Suprapubic skin (tissue), 4 donors: Measurements from ENCODE around the gene EEFSEC. TPM values are rescaled to one million over a fixed set of nuclear protein-coding genes. Genes with fewer than 3 reads are reported as not detected.

ENCODE experiments used
- DNase-seq, 2 donors: peaks; one replicate each; pipeline ENCODE4 v3.0.0-alpha.2; 2019; ENCODE audit warnings: low spot score in 2 of 2
- H3K27ac ChIP-seq: fragments of 200-600 bp; sonication (generic); one replicate; pipeline ENCODE4 v1.5.1; 2019
- H3K27me3 ChIP-seq: fragments of 200-600 bp; sonication (generic); one replicate; pipeline ENCODE4 v1.5.1; 2019
- H3K36me3 ChIP-seq: fragments of 200-600 bp; sonication (generic); one replicate; pipeline ENCODE4 v1.5.1; 2019
- H3K4me1 ChIP-seq: fragments of 200-600 bp; sonication (generic); one replicate; pipeline ENCODE4 v1.5.1; 2019
- H3K4me3 ChIP-seq: fragments of 200-600 bp; sonication (generic); one replicate; pipeline ENCODE4 v1.5.1; 2019; ENCODE audit warnings: mild to moderate bottlenecking
- H3K9me3 ChIP-seq: fragments of 200-600 bp; sonication (generic); one replicate; pipeline ENCODE4 v1.5.1; 2019
- CTCF ChIP-seq, 2 donors: fragments of 200-600 bp in 1 of 2; fragments of 450-650 bp in 1 of 2; sonication (generic) in 1 of 2; IDR thresholded peaks; one replicate each; pipeline ENCODE4 v1.5.1; 2016 to 2019; ENCODE audit warnings: antibody characterized with exemption in 2 of 2, mild to moderate bottlenecking in 1 of 2, moderate library complexity in 1 of 2
- EP300 ChIP-seq: sonication (generic); formaldehyde crosslinking; IDR thresholded peaks from one replicate; pipeline ENCODE4 v1.6.1; 2017; ENCODE audit warnings: antibody characterized with exemption
- POLR2A ChIP-seq, 2 donors: fragments of 450-650 bp; IDR thresholded peaks; one replicate each; pipeline ENCODE4 v1.6.1; 2017; ENCODE audit warnings: antibody characterized with exemption in 2 of 2, mild to moderate bottlenecking in 2 of 2, moderate library complexity in 2 of 2
- POLR2AphosphoS5 ChIP-seq, 3 donors: sonication (generic); formaldehyde crosslinking; IDR thresholded peaks; one replicate each; pipeline ENCODE4 v1.6.1; 2017; ENCODE audit warnings: antibody characterized with exemption in 3 of 3
- WGBS: methylation state at CpG from one replicate; pipeline ENCODE4 v1.1.5; 2018; 5-methylcytosine and 5-hydroxymethylcytosine counted together
- total RNA-seq, 4 donors: library from RNA; depleted of rRNA; stranded (reverse); fragments of >200 nt; gene quantifications; one replicate each; pipeline ENCODE4 v1.1.0, GENCODE V29; 2016

Gene EEFSEC
- total RNA-seq, 4 donors from 2014 or later, result 14.3 to 19.4 (median 16.7) TPM

GRCh38 chr3:128306481-128306880, 153.2 kb downstream of the EEFSEC start:
- no peaks in the 10 kb centered on the region for H3K4me1 ChIP-seq
- WGBS, result 98% methylated on average over 2 of the region's 2 CpGs
- no peaks in the 10 kb centered on the region for H3K27me3 ChIP-seq
- no peak overlapping the region for H3K27ac ChIP-seq
- no peaks in the 10 kb centered on the region for H3K36me3 ChIP-seq
- no peak overlapping the region for H3K4me3 ChIP-seq
- TF ChIP-seq CTCF (IDR thresholded peaks at IDR 0.05), result no peak
- TF ChIP-seq POLR2AphosphoS5 (IDR thresholded peaks at IDR 0.05), result no peak
- no peak for TF ChIP-seq EP300
- no peak for TF ChIP-seq POLR2A (IDR thresholded peaks at IDR 0.05)
- DNase-seq, result no peak
- no peaks in the 10 kb centered on the region for H3K9me3 ChIP-seq

GRCh38 chr3:128307029-128307633, 153.8 kb downstream of the EEFSEC start:
- H3K4me3 ChIP-seq, result no peak overlapping the region
- no peaks in the 10 kb centered on the region for H3K36me3 ChIP-seq
- H3K27me3 ChIP-seq, result no peaks in the 10 kb centered on the region
- no peaks in the 10 kb centered on the region for H3K4me1 ChIP-seq
- no peak for TF ChIP-seq EP300
- TF ChIP-seq CTCF (IDR thresholded peaks at IDR 0.05), result no peak
- no peak for TF ChIP-seq POLR2AphosphoS5 (IDR thresholded peaks at IDR 0.05)
- no peak for TF ChIP-seq POLR2A (IDR thresholded peaks at IDR 0.05)
- no peak for DNase-seq
- WGBS, result 100% methylated on average over 2 of the region's 3 CpGs
- H3K27ac ChIP-seq, result no peak overlapping the region
- no peaks in the 10 kb centered on the region for H3K9me3 ChIP-seq

- H3K27ac ChIP-seq, result no peak overlapping the region
- DNase-seq, result no peak
- no peaks in the 10 kb centered on the region for H3K4me1 ChIP-seq
- no peaks in the 10 kb centered on the region for H3K27me3 ChIP-seq
- 94% methylated on average over 6 of the region's 6 CpGs for WGBS
- H3K36me3 ChIP-seq, result no peaks in the 10 kb centered on the region
- no peak for TF ChIP-seq EP300
- no peak for TF ChIP-seq POLR2AphosphoS5 (IDR thresholded peaks at IDR 0.05)
- no peak for TF ChIP-seq POLR2A (IDR thresholded peaks at IDR 0.05)
- TF ChIP-seq CTCF (IDR thresholded peaks at IDR 0.05), result no peak
- H3K4me3 ChIP-seq, result no peak overlapping the region
- no peaks in the 10 kb centered on the region for H3K9me3 ChIP-seq
Observed at GRCh38 chr3:128307781-128308469, 154.6 kb downstream of the EEFSEC start.

- no peaks in the 10 kb centered on the region for H3K4me1 ChIP-seq
- H3K4me3 ChIP-seq, result no peak overlapping the region
- 95% methylated on average over 8 of the region's 8 CpGs for WGBS
- no peaks in the 10 kb centered on the region for H3K9me3 ChIP-seq
- TF ChIP-seq POLR2AphosphoS5 (IDR thresholded peaks at IDR 0.05), result no peak
- TF ChIP-seq POLR2A (IDR thresholded peaks at IDR 0.05), result no peak
- TF ChIP-seq EP300, result no peak
- no peak for TF ChIP-seq CTCF (IDR thresholded peaks at IDR 0.05)
- no peaks in the 10 kb centered on the region for H3K36me3 ChIP-seq
- H3K27me3 ChIP-seq, result no peaks in the 10 kb centered on the region
- H3K27ac ChIP-seq, result no peak overlapping the region
- DNase-seq, result no peak
Observed at GRCh38 chr3:128309026-128309425, 155.7 kb downstream of the EEFSEC start.

- Histone ChIP-seq H3K27ac (no peak overlapping the region), H3K36me3 (no peaks in the 10 kb centered on the region), H3K27me3 (no peaks in the 10 kb centered on the region), H3K4me1 (no peaks in the 10 kb centered on the region), H3K4me3 (no peak overlapping the region), H3K9me3 (no peaks in the 10 kb centered on the region)
- TF ChIP-seq POLR2A (IDR thresholded peaks at IDR 0.05) (no peak), POLR2AphosphoS5 (IDR thresholded peaks at IDR 0.05) (no peak), EP300 (no peak), CTCF (IDR thresholded peaks at IDR 0.05) (no peak)
- DNase-seq, result no peak
- 96% methylated on average over 4 of the region's 4 CpGs for WGBS
Observed at GRCh38 chr3:128310286-128311058, 157.2 kb downstream of the EEFSEC start.
